ENCODE measurements around the gene CHSY1. TPM values are rescaled to one million over a fixed set of nuclear protein-coding genes. Genes with fewer than 3 reads are reported as not detected.
A peak's percentile ranks its signal among the peaks of the same experiment; 100 is the strongest.

CHSY1 gene
- total and polyA plus RNA-seq, 3 donors from 2014 or later: 20.0 to 36.1 (median 31.1) TPM

DNA sequence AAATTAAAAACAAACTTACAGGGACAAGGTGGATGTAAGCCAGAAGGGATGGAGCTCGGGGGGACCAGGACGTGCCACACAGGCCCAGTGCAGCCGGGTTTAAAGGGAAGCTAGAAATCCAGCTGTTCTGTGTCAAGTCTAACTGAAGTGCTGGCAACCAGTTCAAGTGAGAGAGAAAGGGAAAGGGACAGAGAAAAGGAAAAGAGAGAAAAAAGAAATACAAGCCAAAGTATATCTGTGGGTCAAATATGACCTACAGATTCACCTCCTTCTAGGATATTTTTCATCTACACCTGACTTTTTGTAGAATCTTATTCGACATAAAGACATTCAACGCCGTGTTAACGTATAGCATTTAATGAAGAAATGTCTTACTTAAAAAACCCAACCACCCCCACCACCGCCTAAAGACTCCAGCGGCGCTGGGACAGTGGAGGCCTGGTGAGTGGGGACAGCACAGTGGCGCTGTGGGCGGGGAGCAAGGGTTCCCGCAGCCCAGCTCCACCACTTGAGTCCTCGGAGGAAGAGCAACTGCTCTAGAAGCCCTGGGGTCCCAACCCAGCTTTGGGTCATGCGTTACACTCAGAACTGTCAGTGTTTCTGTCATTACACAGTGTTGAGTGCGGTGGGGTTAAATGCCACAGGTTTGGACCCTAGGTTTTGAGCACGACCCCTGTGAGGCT lies 62.3 kb downstream of the CHSY1 start:
- Histone ChIP-seq H3K27ac (peak overlapping the region; percentile 61 to 87), H3K4me3 (no peak overlapping the region), H3K27me3 (no peaks in the 10 kb centered on the region), H3K9me3 (no peaks in the 10 kb centered on the region), H3K4me1 (peaks cover 48% of the 10 kb centered on the region), H3K36me3 (ENCODE audit: low read depth, missing control alignments) (no peaks in the 10 kb centered on the region)
- 63 to 66% methylated on average over 17 of the region's 17 CpGs for WGBS, 2 donors
- TF ChIP-seq, protein P1, sequence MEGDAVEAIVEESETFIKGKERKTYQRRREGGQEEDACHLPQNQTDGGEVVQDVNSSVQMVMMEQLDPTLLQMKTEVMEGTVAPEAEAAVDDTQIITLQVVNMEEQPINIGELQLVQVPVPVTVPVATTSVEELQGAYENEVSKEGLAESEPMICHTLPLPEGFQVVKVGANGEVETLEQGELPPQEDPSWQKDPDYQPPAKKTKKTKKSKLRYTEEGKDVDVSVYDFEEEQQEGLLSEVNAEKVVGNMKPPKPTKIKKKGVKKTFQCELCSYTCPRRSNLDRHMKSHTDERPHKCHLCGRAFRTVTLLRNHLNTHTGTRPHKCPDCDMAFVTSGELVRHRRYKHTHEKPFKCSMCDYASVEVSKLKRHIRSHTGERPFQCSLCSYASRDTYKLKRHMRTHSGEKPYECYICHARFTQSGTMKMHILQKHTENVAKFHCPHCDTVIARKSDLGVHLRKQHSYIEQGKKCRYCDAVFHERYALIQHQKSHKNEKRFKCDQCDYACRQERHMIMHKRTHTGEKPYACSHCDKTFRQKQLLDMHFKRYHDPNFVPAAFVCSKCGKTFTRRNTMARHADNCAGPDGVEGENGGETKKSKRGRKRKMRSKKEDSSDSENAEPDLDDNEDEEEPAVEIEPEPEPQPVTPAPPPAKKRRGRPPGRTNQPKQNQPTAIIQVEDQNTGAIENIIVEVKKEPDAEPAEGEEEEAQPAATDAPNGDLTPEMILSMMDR (IDR thresholded peaks at IDR 0.05): no peak
- TF ChIP-seq POLR2A (IDR thresholded peaks at IDR 0.05): no peak
- no peak for DNase-seq
- intact Hi-C loops (cut with DNase I; ENCODE audit: low total_unique reads): loop anchor here (5.0 kb wide), 1 partner anchor 63 kb away; the partner anchor contains the start of gene CHSY1

DNA sequence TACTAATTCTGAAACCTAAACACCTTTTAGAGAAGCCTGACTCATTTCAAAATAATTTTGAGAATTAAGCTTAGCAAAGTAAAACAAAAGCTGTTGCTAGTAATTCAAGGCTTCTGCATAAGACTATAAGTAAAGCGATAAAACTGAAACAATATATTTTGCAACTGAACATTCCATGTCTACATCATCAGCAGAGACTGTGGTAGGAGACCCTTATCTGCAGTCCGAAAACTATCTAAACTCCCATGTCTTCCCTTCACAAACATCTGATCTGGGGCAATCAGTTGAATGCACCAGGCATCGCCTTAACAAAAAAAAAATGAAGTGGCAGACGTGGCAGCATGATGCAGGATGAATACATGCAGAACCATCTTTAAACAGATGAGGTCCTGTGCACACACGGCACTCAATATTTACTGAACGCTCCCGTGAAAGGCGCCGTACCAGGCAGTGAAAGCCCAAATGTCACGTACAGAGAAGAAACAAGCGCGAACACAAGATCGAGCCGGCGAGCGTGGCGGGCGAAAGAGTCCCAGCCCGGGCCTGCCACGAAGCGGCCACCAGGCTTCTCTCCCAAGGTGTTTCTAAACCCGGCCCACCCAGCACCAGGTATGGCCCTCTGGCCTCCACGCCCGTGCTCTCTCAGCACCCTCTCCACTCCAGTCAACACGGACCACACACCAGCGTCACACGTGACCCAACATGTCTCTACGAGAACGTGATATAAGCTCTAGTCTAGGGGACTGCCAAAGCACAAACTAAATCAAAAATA lies 63.0 kb downstream of the CHSY1 start:
- Histone ChIP-seq H3K27ac (peak overlapping the region; percentile 61 to 87), H3K9me3 (no peaks in the 10 kb centered on the region), H3K4me1 (peaks cover 45% of the 10 kb centered on the region), H3K27me3 (no peaks in the 10 kb centered on the region), H3K4me3 (peak overlapping the region; percentile 13 to 42), H3K36me3 (ENCODE audit: low read depth, missing control alignments) (no peaks in the 10 kb centered on the region)
- 48 to 68% methylated on average over 28 to 29 of the region's 29 CpGs for WGBS, 2 donors
- DNase-seq: peak; percentile 76
- intact Hi-C loops (cut with DNase I; ENCODE audit: low total_unique reads): loop anchor here (5.0 kb wide), 1 partner anchor 63 kb away; the partner anchor contains the start of gene CHSY1
- no peak for TF ChIP-seq POLR2A (IDR thresholded peaks at IDR 0.05)
- TF ChIP-seq, protein P1 (IDR thresholded peaks at IDR 0.05): no peak

DNA sequence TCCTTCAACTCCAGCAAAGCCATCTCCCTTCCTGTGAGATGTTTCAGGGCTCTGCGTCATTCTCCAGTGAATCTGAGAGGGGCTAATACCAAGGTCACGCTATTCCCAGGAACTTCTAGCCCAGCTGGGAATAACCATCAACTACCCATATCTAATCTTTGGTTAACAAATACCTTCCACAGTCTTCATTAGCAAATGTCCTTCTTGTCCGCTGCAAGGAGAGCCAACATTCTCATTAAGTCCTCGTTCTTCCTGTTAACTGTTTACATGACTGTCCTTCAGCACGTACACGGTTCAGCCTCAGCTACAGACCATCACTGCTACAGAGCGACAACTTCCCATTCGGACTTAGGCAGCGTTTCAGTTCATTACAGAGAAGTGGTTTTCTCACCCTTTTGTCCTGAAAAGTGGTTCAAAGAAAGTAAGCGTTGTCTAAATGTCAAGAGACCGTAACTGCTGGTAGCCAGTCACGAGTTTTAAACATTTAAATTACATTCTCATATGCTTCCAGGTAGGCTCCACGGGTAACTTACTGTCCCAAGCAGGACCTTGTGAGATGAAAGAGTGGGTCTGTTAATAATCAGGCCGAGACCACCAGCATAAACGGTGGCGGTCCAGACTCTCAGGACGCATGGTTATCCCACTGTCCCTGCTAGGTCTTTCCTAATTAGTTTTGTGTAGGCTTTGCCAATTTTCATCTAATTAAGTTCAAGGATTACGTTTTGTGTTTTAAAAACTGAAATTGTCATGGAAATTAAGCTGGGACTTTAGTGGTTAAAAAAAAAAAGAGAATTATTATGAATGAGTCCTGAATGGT lies 63.8 kb downstream of the CHSY1 start:
- no peak for DNase-seq
- H3K4me1 ChIP-seq: peaks cover 53% of the 10 kb centered on the region
- no peak for TF ChIP-seq POLR2A (IDR thresholded peaks at IDR 0.05)
- TF ChIP-seq, protein P1 (IDR thresholded peaks at IDR 0.05): no peak
- peak overlapping the region; percentile 61 to 87 for H3K27ac ChIP-seq
- WGBS, 2 donors: 24 to 29% methylated on average over 18 of the region's 18 CpGs
- H3K4me3 ChIP-seq: peak overlapping the region in 1 of 2 donors; percentile 11
- no peaks in the 10 kb centered on the region for H3K27me3 ChIP-seq
- intact Hi-C loops (cut with DNase I; ENCODE audit: low total_unique reads): loop anchor here (5.0 kb wide), 1 partner anchor 64 kb away; the partner anchor contains the start of gene CHSY1
- no peaks in the 10 kb centered on the region for H3K36me3 ChIP-seq (ENCODE audit: low read depth, missing control alignments)
- no peaks in the 10 kb centered on the region for H3K9me3 ChIP-seq

DNA sequence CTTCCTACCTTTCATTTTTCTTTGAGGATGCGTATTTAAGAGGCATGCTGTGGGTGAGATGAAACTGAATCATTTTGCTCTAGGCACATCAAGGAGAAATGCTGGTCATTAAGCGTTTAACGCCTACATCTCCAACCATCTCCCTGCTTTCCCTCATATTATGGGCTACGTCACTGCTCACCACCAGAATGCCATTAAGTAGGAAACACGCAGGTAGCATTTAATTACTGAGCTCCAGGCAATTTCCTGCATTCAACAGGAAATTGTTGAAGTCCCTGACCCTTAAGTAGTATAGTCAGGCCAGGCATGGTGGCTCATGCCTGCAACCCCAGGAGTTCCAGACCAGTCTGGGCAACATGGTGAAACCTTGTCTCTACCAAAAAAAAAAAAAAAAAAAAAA lies 66.1 kb downstream of the CHSY1 start:
- Histone ChIP-seq H3K4me3 (no peak overlapping the region), H3K9me3 (no peaks in the 10 kb centered on the region), H3K36me3 (ENCODE audit: low read depth, missing control alignments) (no peaks in the 10 kb centered on the region), H3K4me1 (peaks cover 48% of the 10 kb centered on the region), H3K27me3 (no peaks in the 10 kb centered on the region), H3K27ac (no peak overlapping the region)
- TF ChIP-seq, protein P1 (IDR thresholded peaks at IDR 0.05): no peak
- no peak for TF ChIP-seq POLR2A (IDR thresholded peaks at IDR 0.05)
- intact Hi-C loops (cut with DNase I; ENCODE audit: low total_unique reads): loop anchor here (5.0 kb wide), 1 partner anchor 67 kb away; the partner anchor contains the start of gene CHSY1
- DNase-seq: no peak
- WGBS, 2 donors: 86 to 94% methylated on average over 5 of the region's 5 CpGs

Measured in testis (tissue), 3 donors.